ENCODE data around the gene SYNJ2.

Gene SYNJ2

GRCh38 chr6:157978021-157978783 lies 3.5 kb upstream of the SYNJ2 start:
- DNase-seq (ENCODE audit: low read depth in 2 of 2, low spot score in 1 of 2): no peak

GRCh38 chr6:157980288-157981131 lies 1.2 kb upstream of the SYNJ2 start:
- no peak for DNase-seq (ENCODE audit: low read depth in 2 of 2, low spot score in 1 of 2)

GRCh38 chr6:157981132-157981394 lies 600 bp upstream of the SYNJ2 start:
- DNase-seq (ENCODE audit: low read depth in 2 of 2, low spot score in 1 of 2): no peak

GRCh38 chr6:157982102-157982562 lies 469 bp downstream of the SYNJ2 start:
- no peak for DNase-seq (ENCODE audit: low read depth in 2 of 2, low spot score in 1 of 2)

- no peak for DNase-seq (ENCODE audit: low read depth in 2 of 2, low spot score in 1 of 2)
These were observed 1.1 kb downstream of the SYNJ2 start for GRCh38 chr6:157982563-157983405.

- no peak for DNase-seq (ENCODE audit: low read depth in 2 of 2, low spot score in 1 of 2)
These were observed 1.9 kb downstream of the SYNJ2 start for GRCh38 chr6:157983406-157984119.

- DNase-seq (ENCODE audit: low read depth in 2 of 2, low spot score in 1 of 2): no peak
These were observed 2.5 kb downstream of the SYNJ2 start for GRCh38 chr6:157984128-157984527.

- no peak for DNase-seq (ENCODE audit: low read depth in 2 of 2, low spot score in 1 of 2)
These were observed 3.1 kb downstream of the SYNJ2 start for GRCh38 chr6:157984686-157985225.

- no peak for DNase-seq (ENCODE audit: low read depth in 2 of 2, low spot score in 1 of 2)
These were observed 3.9 kb downstream of the SYNJ2 start for GRCh38 chr6:157985378-157986155.

- no peak for DNase-seq (ENCODE audit: low read depth in 2 of 2, low spot score in 1 of 2)
These were observed 6.4 kb downstream of the SYNJ2 start for GRCh38 chr6:157987788-157988699.

- DNase-seq (ENCODE audit: low read depth in 2 of 2, low spot score in 1 of 2): no peak
These were observed 7.0 kb downstream of the SYNJ2 start for GRCh38 chr6:157988700-157989063.

- DNase-seq (ENCODE audit: low read depth in 2 of 2, low spot score in 1 of 2): no peak
These were observed 8.1 kb downstream of the SYNJ2 start for GRCh38 chr6:157989541-157990289.

- no peak for DNase-seq (ENCODE audit: low read depth in 2 of 2, low spot score in 1 of 2)
These were observed 8.8 kb downstream of the SYNJ2 start for GRCh38 chr6:157990321-157991066.

GRCh38 chr6:157991067-157991432 lies 9.4 kb downstream of the SYNJ2 start:
- DNase-seq (ENCODE audit: low read depth in 2 of 2, low spot score in 1 of 2): no peak

GRCh38 chr6:157993076-157993475 lies 11.4 kb downstream of the SYNJ2 start:
- DNase-seq (ENCODE audit: low read depth in 2 of 2, low spot score in 1 of 2): no peak

GRCh38 chr6:157994125-157994795 lies 12.6 kb downstream of the SYNJ2 start:
- no peak for DNase-seq (ENCODE audit: low read depth in 2 of 2, low spot score in 1 of 2)

- no peak for DNase-seq (ENCODE audit: low read depth in 2 of 2, low spot score in 1 of 2)
These were observed 13.8 kb downstream of the SYNJ2 start for GRCh38 chr6:157995458-157995857.

Measured in stimulated activated CD8-positive, alpha-beta memory T cell treated with anti-CD3 and anti-CD28 coated beads, Interleukin-4, amount 100 ng/mL, for 1 hour (primary cell).